Activated CD4-positive, alpha-beta T cell treated with anti-CD3 and anti-CD28 coated beads, Interleukin-2, amount 50 U/mL, for 16 hours (primary cell): ENCODE results near the gene FOXO6.

Source experiments
- DNase-seq: peaks from one replicate; pipeline ENCODE4 v3.0.0-alpha.2; 2020

The FOXO6 gene

DNA sequence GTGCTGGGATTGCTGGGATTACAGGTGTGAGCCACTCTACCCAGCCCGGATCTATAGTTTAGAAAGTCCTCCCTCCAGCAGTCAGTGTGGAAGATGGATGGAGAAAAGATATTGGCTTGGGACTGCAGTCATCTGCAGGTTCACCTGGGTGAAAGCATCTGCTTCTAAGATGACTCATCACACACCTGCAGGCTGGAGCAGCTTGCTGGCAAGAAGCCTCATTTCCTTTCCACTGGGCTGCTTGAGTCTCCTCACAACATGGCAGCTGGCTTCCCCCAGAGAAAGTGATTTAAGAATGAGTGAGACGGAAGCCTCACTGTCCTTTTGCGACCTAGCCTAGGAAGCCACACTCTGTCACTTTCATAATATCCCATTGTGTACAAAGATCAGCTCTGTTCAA is 50.0 kb downstream of the FOXO6 start:
- no peak for DNase-seq

DNA sequence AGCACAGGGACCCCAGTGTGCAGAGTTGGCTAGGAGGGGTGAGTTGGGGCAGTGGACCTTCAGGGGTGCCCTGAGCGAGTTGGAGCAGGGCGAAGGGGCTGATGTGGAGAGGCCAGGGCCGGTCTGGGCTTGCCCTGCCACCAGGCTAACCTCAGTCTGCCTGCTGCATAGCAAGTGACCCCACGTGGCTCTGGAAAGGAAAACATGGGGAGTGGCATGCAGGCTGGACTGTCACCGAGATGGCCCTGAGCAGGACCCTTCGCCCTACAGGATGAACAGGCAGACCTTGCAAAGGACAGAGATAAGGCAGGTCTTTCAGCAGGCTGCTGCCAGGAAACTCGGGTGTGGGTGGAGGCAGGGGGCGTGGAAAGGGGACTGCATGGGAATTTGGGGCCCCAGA is 51.5 kb downstream of the FOXO6 start:
- no peak for DNase-seq

DNA sequence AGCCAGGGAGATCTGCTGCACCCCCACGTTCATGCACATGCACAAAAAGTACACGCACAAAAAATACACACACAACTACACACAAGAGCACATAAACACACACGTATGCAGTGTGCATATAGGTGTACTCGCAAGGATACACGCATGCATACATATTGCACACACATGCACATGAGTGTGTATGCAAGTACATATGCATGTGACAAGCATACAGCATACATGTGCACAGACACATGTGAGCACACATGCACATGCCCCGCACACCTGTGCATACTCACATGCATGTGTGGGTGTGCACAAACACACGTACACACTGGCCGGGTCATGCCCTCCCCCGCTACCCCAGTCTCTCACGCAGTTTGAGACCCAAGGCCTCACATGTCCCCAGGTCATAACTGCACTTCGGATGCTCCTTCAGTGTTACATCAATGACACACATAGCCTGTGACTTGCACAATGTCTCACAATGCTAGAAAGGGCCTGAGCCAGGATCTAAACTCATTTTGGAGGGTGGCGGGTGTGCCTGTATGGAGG is 52.6 kb downstream of the FOXO6 start:
- DNase-seq = no peak

DNA sequence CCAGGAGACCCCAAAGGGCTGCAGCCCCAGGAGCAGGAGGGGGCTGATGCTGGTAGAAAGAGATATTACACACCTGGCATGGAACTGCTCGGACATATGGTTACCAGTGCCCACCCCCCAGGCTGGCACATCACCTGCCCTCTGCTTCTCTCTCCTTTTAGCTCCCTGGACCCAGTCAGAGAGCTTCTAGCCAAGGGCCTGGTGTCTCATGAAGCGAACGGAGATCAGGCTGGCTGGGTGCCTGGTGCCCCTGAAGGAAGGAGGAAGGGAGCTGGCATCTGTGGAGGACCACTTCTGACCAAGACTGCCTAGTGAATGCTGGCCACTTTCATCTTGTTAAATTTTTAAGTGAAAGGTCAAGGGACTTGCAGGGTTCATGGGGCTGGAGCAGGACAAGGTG is 53.1 kb downstream of the FOXO6 start:
- no peak for DNase-seq

DNA sequence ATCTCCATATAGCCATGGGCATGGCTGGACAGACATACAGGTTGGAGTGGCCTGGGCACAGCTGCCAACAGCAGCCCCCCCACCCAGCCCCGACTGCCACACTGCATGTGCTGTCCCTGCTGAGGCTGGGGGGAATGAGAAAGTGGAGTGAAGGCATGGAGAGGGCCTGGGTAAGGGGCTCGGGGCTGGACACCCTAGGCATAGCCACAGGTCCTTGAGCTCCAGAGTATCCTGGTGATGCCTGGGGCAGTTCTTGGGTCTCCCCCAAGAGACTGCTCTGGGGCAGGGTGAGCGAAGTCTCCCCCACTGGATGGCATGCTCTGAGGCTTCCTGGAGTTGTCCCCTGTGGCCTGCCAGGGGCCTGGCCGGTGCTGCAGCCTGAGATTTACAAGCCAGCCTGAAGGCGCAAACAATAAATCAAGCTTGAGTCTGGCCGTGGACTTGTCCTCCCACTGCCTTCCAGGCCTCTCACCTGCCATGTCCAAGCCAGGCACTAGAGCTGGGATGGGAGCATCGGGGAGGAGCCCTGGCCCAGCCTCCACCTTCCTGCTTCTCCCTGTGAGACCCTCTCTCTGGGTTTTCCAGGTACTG is 53.6 kb downstream of the FOXO6 start:
- no peak for DNase-seq

DNA sequence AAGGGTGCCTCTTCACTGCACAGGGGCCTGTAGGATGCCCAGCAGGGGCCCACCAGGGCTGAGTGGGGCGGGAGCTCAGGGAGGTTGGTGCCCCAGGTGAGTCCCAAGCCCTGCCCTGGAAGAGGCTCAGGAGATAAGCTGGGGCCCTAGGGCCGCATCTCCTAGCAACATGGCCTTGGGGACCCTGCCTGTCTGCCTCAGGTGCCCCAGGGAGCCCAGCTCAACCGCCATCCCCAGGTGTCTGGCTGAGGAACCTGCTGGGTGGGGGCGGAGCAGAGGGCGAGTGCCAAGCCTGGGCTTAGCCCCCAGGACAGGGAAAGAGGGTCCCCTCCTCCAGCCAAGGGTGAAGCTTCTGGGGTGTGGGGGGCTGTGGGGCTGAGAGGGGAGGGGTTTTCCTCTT is 54.8 kb downstream of the FOXO6 start:
- DNase-seq = no peak

DNA sequence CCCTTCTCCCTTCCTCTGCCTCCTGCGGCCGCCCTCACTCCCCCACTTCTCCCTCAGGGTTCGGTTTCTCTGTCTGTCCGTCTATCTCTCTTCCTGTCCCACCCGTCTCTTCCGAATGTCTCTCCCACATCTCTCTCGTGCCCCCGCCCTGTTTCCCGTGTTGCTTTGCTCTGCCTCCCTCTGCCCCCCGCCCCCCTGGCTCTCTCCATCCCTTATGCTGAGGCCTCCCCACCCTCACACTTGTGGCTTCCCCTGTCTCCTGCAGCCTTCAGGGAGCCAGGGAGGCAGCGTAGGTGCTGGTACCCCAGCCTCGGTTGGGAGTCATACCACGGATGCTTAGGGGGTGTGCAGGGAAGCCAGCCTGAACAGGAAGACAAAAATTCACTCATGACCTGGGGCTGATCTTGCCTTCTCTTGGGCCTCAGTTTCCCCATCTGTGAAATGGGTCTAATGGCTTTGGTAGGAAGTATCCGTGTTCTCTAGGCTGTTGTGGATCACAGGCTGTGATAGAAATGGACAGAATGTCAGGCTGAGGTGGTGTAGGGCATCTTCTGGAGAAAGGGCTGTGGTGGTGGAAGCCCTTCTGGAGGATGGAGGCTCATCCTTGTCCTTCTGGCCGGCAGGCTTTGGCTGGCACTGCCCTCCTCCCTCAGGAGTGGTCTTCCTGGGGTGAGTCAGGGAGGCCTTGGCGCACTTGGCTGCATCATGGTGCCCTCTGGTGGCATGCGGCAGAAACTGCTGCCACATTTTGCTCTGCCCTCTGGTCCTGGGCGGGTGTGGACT is 55.5 kb downstream of the FOXO6 start:
- peak; percentile 59 for DNase-seq

DNA sequence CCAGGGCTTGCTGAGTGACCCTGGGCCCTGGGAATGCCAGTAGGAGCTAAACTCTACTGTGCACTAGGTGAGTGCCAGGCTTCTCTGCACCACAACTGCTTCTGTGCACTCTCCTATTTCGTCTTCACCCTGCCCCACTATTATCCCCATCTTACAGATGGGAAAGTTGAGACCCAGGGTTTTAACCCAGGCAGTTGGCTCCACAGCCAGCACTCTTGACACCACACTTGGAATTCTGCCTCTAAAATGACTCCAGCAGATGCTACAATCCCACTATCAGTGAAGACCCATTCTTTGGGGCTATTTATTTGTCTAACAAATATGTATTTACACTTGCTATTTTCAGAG is 56.1 kb downstream of the FOXO6 start:
- no peak for DNase-seq

DNA sequence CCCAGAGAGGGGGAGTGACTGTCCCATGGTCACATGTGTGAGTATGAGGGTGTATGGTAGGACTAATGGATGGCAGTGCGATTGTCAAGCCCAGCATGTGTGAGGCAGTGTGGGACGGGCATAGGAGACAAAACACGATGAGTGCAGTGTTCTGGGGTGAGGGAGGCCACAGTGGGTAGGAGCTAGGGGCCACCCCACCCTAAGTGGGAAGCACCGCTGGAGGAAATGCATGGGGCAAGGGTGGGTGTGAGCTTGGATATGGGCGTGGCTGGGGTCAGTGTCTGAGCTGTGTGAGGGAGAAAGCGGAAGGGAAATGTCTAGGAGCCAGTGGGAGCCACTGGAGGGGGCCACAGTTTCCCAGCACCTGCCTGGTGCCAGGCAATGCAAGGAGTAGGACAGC is 56.5 kb downstream of the FOXO6 start:
- DNase-seq = no peak

DNA sequence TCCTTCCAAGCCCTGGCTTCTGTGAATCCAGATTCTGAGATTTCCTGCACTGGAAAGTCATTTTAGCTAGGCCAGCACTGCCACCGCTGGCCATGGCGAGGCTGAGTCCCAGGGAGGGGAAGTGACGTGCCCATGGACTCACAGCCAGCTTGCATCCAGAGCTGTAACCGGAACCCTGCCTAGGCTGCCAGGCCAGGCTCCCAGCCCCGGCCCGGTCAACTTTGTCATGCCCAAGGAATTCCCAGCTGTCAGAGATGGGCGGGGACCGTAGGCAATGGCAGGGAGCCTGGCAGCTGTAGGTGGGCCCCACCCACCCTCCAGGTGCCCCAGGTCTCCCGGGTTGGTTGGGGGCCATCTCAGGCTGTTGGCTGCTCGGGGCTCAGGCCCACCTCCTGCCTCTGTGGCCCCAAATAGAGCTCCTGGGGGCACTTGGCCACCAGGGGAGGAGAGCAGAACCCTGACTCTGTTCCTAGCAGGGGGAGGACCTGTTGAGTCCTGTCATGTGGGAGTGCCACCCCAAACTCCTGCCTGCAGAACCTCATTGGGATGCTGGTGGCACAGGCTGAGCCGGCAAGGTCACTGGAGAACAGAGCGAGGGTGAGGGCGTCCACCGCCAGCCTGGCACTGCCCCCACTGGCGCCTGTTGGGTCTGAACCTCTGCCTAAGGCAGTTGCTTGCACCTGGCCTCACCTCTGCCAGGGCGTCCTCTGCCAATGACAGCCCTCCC is 57.8 kb downstream of the FOXO6 start:
- DNase-seq = no peak

DNA sequence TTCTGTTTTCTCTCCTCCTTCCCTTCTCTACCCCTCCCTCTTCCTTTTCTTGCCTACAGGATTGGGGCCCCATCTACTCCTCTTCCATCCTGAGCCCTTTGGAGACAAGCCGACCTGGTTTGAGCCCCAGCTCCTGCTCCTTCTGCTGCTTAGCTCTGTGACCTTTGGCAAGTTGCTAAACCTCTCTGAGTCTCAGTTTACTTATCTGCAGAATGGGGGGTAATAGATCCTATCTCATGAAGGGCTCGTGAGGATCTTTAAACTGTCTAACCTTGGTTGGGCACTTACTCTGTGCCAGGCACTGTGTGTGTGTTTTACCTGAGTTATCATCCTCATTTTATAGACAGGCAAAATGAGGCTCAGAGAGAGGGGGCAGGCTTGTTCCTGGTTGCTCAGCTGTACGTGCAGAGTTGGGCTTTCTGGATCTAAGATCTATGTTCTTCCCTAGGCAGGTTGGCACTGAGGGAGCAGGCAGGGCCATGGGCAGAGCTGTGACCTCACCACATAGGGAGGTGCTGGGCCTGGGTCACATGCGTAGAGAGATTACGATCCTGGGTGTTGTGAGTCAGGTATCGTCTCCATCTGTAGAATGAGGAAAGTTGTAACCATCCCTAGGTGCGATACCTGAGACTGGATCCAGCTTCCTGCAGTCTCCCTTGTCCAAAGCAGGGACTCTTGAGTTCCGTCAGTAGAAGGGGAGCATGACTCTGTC is 58.5 kb downstream of the FOXO6 start:
- DNase-seq = no peak

DNA sequence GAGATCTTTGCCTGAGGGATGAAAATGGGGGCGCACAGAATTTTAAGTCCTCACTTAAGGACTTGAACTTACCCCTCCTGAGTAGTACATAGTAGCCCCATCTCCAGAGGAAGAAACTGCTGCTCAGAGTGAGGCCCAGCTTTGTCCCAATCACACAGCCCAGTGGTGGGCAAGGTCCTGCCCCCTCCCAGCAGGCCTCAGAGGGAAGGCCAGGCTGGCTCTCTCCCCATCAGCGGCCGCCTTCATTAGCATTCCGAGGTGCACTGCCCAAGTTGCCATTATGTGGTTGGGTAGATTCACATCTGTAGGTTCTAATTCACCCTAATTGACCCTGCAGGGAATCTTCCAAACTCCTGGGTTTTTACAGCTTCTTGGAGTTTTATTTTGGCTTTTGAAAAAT is 59.1 kb downstream of the FOXO6 start:
- DNase-seq = no peak

DNA sequence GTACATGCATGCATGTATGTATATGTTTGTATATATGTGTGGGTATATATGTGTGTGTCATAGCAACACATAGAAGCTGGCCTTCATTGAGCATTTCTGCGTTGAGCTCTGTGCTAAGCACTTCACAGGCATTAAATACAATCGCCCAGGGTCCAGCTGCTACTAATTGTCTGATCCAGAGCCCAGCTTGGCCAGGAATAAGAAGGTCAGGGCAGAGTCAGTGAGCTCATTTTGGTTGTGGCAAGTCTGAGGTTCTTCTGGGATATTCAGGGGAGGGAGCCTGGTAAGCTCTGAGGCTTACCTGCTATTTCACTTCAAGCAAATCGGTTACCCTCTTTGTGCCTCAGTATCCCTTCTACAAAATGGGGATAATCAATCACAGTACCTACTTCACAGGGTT is 59.6 kb downstream of the FOXO6 start:
- DNase-seq = no peak

DNA sequence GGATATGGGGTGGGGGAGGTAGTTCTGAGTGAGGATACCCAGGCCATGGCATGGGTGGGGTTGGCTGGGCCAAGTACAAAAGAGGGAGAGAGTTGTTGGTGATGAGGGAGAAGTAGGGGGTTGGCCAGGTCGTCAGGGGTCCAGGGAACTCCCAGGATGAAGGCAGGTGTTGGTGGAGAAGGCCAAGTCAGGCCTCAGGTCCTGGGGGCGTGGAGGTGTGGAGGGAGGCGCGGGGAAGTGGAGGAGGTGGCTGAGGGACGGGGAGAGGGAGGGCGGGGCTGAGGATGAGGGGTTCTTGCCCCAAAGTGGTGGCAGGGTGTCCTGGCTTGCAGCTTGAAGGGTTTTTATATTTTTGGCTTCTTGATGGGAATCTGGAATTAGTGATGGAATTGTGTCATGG is 61.1 kb downstream of the FOXO6 start:
- DNase-seq = no peak

DNA sequence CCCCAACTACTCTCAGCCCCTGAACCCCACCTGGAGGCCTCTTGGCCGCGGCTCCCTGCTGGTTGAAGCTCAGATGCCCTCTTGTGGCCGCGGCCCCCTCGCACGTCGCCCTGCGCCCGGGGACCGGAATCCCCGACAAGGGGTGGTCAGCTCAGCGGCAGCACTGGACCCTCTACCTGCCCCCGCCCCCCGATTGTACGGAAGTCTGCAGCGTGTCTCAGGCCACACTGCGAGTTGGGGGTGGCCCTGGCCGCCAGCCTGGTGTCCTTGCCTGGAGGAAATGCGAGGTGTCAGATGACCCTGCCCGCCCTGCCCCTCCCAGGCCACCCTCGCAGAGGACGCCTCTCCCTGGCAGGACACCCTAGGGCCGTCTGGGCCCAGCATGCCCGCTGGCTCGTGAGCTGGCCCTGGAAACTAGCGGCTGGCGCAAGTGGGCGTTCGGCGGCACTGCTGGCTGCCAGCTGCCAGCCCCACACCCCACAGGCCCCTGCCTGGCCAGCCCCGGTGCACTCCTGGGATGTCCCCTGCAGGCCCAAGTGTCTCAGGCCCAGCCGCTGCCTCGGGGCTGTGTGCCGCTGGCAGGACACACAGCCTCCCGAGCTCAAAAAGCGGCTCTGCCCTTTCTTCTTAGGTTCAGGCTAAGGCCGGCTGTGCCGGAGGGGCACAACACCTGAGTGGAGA is 62.4 kb downstream of the FOXO6 start:
- DNase-seq = no peak

DNA sequence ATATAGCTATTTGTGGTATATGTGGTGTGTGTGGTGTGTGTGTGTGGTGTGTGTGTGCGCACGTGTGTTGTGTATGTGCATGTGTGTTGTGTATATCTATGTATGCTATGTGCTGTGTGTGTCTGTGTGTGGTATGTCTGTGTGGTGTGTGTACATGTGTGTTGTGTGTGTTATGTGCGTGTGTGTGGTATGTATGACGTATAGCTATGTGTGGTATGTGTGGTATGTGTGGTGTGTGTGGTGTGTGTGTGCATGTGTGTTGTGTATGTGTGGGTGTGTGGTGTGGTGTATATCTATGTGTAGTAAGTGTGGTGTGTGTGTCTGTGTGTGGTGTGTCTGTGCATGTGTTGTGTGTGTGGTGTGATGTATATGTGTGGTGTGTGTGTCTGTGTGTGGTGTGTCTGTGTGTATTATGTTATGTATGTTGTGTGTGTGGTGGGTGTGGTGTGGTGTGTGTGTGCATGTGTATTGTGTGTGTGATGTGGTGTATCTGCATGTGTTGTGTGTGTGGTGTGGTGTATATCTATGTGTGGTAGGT is 63.4 kb downstream of the FOXO6 start:
- no peak for DNase-seq

DNA sequence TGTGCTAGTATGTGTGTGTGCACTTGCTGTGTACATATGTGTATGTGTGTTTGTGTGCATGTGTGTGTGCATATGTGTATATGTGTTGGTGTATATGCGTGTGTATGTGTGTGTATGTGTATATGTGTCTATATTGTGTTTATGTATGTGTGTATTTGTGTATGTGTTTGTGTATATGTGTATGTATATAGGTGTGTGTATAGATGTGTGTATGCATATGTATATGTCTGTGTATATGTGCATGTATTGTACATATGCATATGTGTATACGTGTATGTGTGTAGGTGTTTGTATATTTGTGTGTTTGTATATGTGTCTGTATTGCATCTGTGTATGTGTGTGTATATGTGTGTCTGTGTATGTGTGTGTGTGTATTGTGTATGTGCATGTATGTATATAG is 64.1 kb downstream of the FOXO6 start:
- DNase-seq = no peak

DNA sequence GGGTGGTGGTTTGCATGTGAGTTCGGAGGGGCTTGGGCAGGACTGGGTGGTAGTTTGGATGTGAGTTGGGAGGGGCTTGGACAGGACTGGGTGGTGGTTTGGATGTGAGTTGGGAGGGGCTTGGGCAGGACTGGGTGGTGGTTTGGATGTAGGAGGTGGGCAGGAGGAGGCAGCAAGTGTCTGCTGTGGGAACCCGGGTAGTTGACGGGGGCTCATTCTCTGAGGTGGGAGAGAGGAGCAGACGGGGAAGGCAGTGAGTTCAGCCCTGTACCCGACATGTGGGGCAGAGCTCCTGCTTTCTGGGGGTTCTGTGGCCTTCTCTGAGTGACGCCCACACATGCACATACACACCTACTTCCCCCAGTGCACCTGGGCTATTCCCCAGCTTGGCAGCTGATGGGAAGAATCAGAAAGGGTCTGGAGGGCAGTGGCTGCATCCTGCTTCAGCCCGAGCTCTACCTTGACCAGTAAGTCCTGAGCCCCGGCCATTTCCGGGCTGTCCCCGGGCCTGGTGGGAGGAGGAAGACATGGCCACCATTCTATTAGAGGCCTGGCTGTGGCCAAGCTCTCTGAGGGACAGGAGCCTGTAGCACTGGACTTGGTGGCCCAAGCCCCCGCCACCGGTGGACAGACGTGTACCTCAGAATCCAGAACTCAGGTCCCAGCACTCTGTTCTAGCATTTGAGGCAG is 65.1 kb downstream of the FOXO6 start:
- DNase-seq = no peak

DNA sequence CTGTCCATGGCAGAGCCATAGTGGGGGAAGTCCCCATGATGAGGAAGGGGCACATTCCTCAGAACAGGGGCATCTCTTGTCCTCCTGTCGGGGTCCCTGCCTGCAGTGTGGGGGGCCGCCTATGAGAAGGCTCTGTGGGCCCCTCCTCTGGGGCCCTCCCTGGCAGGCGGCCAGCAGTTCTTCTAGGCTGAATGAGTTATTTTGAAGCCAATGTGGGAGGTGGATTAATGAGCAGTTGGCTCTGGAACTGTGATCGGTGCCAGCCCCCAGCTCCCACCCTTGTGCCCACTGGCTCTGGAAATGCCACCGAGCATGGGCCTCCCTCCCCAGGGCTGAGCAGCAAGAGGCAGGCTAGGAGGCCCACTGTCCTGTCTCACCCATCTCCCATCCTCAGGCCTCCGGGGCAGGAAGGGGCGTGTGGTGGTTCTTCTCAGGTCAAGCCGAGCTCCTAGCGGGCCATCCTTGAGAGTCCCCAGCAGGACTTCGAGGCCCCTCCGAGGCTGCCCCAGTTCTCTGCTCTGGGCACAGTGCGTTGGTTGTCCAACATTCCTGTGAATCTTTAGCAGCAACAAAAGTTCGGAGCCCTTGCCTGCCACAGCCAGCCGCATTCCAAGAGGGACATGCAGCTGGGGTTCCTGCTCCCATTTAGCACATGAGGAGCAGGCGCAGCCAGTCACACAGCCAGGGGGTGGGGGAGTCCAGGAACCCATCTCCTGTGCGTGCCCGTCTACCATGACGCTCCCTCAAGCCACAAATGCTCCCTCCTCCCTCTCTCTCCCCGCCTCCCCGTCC is 66.1 kb downstream of the FOXO6 start:
- DNase-seq = no peak

DNA sequence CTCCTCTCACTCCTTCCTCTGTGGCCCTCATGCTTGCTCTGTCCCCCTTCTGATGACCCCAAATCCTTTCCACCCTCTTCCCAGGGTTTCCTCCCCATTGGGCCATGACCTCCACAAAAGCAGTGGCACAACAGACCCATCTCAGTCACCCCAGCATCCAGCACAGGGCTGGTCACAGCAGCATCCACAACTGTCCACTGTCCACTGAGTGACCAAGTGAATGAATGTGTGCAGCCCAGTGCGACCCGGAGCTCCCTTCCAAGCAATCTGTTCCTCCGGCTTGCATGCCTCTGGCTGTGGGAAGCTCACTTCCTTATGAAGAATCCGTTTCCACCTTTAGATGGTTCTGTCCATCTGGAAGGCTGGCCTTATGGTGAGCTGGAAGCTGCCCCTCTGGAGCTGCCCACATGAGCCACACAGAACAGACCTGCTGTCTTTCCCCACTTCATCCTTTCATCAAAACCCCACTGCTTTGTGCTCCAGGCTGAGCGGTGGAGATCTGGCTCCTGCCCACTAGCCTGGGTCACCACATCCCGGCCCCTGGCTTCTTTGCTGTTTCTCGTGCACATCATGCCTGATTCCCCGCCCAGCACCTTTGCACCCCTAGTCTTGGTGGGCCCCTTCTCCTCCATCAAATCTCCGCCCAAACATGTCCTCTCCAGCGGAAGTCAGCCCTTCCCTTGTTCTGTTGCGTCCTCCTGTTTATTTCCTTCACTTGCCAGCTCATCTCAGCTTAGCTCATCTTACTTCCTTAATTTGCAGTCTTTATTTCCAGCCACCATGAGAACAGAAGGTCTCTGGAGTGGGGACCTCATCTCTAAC is 66.9 kb downstream of the FOXO6 start:
- no peak for DNase-seq
